ENCODE data around the gene DISP2. TPM values are rescaled to one million over a fixed set of nuclear protein-coding genes. Genes with fewer than 3 reads are reported as not detected.

Gene DISP2
- total and polyA plus RNA-seq, 2 experiments from 2014 or later, result 1.3 to 2.2 TPM

GRCh38 chr15:40348474-40348870 lies 9.5 kb upstream of the DISP2 start:
- no peak for TF ChIP-seq ZNF462 (CRISPR knock-in tag; IDR thresholded peaks at IDR 0.05)
- no peak for TF ChIP-seq CREB1 (CRISPR knock-in tag; IDR thresholded peaks at IDR 0.05; ENCODE audit: low read depth)
- TF ChIP-seq POLR2AphosphoS5 (IDR thresholded peaks at IDR 0.05; ENCODE audit: low read depth), result no peak
- TF ChIP-seq CTCF (conservative IDR thresholded peaks at IDR 0.05; ENCODE audit: low read depth in 2 of 2), result no peak
- no peak for TF ChIP-seq EZH2phosphoT487 (IDR thresholded peaks at IDR 0.05; ENCODE audit: unreplicated experiment)
- TF ChIP-seq ETS1 (IDR thresholded peaks at IDR 0.05), result no peak
- TF ChIP-seq JUNB (IDR thresholded peaks at IDR 0.05; ENCODE audit: unreplicated experiment), result no peak
- TF ChIP-seq EZH2 (IDR thresholded peaks at IDR 0.05; ENCODE audit: low read depth, unreplicated experiment), result no peak
- no peak for TF ChIP-seq STAT1 (IDR thresholded peaks at IDR 0.05; ENCODE audit: unreplicated experiment)
- no peak for TF ChIP-seq ZNF114 (CRISPR knock-in tag; IDR thresholded peaks at IDR 0.05)
- no peak for TF ChIP-seq REST (IDR thresholded peaks at IDR 0.05; ENCODE audit: unreplicated experiment)
- no peak for TF ChIP-seq ZNF331 (CRISPR knock-in tag; IDR thresholded peaks at IDR 0.05; ENCODE audit: low read depth)
- no peak for TF ChIP-seq NANOG (IDR thresholded peaks at IDR 0.05; ENCODE audit: borderline replicate concordance)
- H3K36me3 Mint-ChIP-seq (ENCODE audit: low read depth), result no peaks in the 10 kb centered on the region
- H3K4me1 Mint-ChIP-seq, result peaks cover 17% of the 10 kb centered on the region
- Histone ChIP-seq H3K27ac (ENCODE audit: low read depth) (no peak overlapping the region), H3K27me3 (ENCODE audit: insufficient read depth) (no peaks in the 10 kb centered on the region), H4K20me1 (replicated peaks; ENCODE audit: insufficient read depth) (no peaks in the 10 kb centered on the region), H3K4me3 (no peak overlapping the region), H3K79me2 (replicated peaks; ENCODE audit: insufficient read depth) (no peaks in the 10 kb centered on the region), H3K9me2 (ENCODE audit: insufficient read depth) (no peaks in the 10 kb centered on the region), H2AFZ (no peak overlapping the region), H3K4me1 (ENCODE audit: insufficient read depth) (no peaks in the 10 kb centered on the region; the same call in 1 of the 2 replicates), H3K36me3 (ENCODE audit: insufficient read depth) (no peaks in the 10 kb centered on the region), H3F3A (replicated peaks; ENCODE audit: low read depth) (no peaks in the 10 kb centered on the region), H3K4me2 (no peak overlapping the region)
- H3K27ac Mint-ChIP-seq, result no peak overlapping the region
- no peak overlapping the region for H3K4me3 Mint-ChIP-seq
- peaks cover 12% of the 10 kb centered on the region for H3K27me3 Mint-ChIP-seq (ENCODE audit: insufficient read depth, low read depth, poor library complexity)
- DNase-seq (ENCODE audit: low spot score) (no peak), ATAC-seq (no peak)
- no peaks in the 10 kb centered on the region for H3K9me3 Mint-ChIP-seq

All from GM23338 (cell line).